ENCODE results near the gene STX3.

The STX3 gene

DNA sequence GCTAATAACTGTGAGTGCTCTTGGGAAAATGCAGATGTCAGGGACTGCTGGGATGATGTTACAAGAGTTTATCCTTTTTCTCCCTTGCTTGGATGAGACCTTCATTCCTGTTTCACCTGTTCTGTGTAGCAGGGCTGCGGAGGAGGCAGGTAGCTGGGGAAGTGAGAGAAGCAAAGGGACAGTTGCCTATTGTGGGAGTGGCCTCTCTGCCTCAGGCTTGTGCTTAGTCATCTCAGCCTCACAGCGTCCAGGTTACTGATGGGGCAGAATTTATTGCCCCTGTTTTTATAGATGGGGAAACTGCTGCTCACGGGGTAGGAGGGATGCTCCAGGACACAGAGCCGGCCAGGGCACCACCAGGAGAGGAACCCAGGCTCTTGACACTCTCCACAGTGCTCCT is 1.7 kb downstream of the STX3 start:
- no peak overlapping the region for H3K4me3 ChIP-seq (ENCODE audit: low read depth, low read length)
- TF ChIP-seq, protein P1, sequence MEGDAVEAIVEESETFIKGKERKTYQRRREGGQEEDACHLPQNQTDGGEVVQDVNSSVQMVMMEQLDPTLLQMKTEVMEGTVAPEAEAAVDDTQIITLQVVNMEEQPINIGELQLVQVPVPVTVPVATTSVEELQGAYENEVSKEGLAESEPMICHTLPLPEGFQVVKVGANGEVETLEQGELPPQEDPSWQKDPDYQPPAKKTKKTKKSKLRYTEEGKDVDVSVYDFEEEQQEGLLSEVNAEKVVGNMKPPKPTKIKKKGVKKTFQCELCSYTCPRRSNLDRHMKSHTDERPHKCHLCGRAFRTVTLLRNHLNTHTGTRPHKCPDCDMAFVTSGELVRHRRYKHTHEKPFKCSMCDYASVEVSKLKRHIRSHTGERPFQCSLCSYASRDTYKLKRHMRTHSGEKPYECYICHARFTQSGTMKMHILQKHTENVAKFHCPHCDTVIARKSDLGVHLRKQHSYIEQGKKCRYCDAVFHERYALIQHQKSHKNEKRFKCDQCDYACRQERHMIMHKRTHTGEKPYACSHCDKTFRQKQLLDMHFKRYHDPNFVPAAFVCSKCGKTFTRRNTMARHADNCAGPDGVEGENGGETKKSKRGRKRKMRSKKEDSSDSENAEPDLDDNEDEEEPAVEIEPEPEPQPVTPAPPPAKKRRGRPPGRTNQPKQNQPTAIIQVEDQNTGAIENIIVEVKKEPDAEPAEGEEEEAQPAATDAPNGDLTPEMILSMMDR (IDR thresholded peaks at IDR 0.05; ENCODE audit: low read depth, low read length, missing control alignments), result no peak
- no peak for DNase-seq (ENCODE audit: low read depth)

DNA sequence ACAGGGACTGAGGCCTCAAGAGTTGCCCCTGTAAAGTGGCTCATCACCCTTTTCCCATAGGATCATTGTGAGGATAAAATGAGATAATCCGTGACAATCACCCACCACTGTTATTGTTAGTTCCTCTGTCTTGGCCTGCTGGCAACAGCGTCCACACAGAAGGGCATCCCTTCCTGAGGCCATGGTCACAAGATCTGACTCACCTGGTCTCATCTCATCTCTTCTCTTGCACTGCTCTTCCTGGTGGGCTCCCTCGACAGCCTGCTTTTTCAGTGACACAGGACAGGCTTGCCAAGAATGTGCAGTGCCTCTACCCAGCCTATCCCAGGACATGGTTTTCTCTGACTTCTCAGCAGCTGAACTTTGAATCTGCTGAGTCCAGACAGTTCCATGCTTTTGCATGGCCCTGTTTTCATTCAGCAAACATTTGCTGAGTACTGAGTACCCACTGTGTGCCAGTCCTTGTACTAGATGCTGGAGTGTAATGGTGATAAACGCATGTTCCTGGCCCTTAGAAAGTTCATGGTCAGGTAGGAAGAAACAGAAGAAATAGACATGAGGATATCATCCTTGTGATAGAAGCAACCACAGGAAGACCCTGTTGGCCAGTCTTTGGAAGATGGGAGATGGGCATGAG is 3.3 kb downstream of the STX3 start:
- no peak overlapping the region for H3K4me3 ChIP-seq (ENCODE audit: low read depth, low read length)

GRCh38 chr11:59759900-59760299 is 4.7 kb downstream of the STX3 start:
- DNase-seq (ENCODE audit: low read depth), result no peak
- no peak overlapping the region for H3K4me3 ChIP-seq (ENCODE audit: low read depth, low read length)
- TF ChIP-seq, protein P1 (IDR thresholded peaks at IDR 0.05; ENCODE audit: low read depth, low read length, missing control alignments), result no peak

More for the DNA sequence above, 3.3 kb downstream of the STX3 start:
- TF ChIP-seq, protein P1 (IDR thresholded peaks at IDR 0.05; ENCODE audit: low read depth, low read length, missing control alignments), result no peak
- no peak for DNase-seq (ENCODE audit: low read depth)

DNA sequence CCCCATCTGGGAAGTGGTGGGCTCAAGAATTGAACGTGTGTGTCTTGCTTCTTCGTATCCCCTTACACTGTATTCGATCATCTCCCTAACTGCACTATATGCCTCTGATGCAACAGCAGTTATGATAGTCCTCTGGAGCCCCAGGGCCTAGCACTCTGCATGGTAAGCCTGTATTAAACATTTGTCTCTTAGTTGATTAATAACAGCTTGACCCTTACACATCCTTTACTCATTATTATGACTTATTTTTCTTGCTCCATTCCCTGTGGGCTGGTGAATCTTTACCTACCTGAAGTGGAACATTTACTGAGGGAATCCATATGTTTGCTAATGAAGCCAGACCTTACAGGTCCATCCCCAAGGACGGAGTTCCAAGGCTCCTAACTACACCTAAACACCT is 5.6 kb downstream of the STX3 start:
- no peak overlapping the region for H3K4me3 ChIP-seq (ENCODE audit: low read depth, low read length)
- no peak for DNase-seq (ENCODE audit: low read depth)
- TF ChIP-seq, protein P1 (IDR thresholded peaks at IDR 0.05; ENCODE audit: low read depth, low read length, missing control alignments), result no peak

- no peak for DNase-seq (ENCODE audit: low read depth)
- H3K4me3 ChIP-seq (ENCODE audit: low read depth, low read length), result no peak overlapping the region
- TF ChIP-seq, protein P1 (IDR thresholded peaks at IDR 0.05; ENCODE audit: low read depth, low read length, missing control alignments), result no peak
These were observed 6.8 kb downstream of the STX3 start for GRCh38 chr11:59761993-59762392.

DNA sequence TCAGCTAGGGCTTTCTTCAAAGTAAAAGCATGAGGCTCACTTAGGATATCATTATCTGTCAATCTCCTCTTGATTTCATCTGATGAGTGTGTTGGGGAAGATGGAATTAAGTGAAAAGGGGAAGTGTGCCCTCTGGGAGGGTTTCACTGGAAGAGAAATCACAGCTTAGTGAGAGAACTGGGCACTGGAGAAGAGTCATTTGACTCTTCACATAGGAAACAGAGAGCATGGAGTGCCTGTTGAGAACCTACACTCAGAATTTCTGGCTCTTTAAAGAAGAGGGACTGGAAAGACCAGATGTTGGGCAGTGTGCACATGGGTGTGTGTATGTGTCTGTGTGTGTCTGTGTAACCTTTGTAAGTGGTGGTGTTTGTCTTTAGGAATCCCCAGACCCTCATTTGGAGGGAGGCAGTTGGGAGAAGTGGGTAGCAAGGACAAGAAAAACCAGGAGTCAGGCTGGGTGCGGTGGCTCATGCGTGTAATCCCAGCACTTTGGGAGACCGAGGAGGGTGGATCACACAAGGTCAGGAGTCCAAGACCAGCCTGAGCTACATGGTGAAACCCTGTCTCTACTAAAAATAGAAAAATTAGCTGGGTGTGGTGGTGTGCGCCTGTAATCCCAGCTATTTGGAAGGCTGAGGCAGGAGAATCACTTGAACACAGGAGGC is 10.0 kb downstream of the STX3 start:
- DNase-seq (ENCODE audit: low read depth), result no peak
- no peak overlapping the region for H3K4me3 ChIP-seq (ENCODE audit: low read depth, low read length)
- TF ChIP-seq, protein P1 (IDR thresholded peaks at IDR 0.05; ENCODE audit: low read depth, low read length, missing control alignments), result no peak
